GM18951 (cell line): ENCODE data around the gene MYDGF.

ENCODE experiments used
- POLR2A ChIP-seq: IDR thresholded peaks from 4 replicates; pipeline ENCODE4 v1.6.1; 2011; ENCODE audit warnings: mild to moderate bottlenecking; ENCODE audit not compliant: insufficient read length, insufficient read depth; ENCODE audit errors: extremely low read depth
- in situ Hi-C: fragments of 300-500 bp; cut with MboI; formaldehyde crosslinking; loops from one replicate; pipeline ENCODE4 v1.12.0; 2022; ENCODE audit warnings: low sequenced_read_pairs, mixed read lengths, inconsistent platforms; ENCODE audit not compliant: unreplicated experiment

The MYDGF gene

DNA sequence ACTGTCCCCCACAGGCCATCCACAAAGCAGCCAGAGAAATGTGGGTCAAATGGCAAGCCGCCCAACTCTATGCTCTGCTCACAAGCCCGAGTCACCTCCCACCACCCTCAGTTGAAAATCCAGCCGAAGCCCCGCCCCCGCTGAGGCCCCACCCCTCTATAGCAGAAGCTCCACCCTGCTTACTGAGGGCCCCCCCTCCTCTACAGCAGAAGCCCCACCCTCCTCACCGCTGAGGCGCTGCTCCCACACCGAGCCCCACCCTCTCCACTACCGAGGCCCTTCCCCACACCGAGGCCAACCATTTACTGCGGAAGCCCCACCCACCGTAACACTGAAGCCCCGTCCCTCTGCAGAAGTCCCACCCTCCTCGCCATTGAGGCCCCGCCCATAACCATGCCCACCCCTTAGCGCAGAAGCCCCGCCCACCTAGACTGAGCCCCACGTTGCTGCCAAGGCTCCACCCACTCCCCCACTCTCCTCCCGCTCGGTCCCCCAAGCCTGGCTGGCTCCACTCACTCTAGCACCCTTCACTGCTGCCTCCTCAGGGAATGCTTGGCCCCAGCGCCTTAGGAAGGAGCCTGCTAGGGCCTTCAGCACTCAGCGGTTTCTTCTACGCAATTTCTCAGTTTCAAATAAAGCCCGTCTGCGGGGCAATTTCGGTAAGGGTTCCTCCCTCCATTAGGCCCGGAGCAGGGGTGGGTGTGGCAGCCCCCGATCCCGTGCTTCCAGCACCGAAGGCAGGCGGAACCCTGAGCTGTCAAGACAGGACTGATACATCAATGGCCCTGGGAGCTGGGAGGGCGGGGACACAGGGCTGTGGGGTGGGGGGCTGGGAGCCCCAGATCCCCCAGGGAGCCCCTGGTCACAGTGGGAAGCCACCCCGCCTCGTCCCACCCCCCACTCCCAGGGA, 9.0 kb upstream of the MYDGF start:
- in situ Hi-C loops, result no loop called here
- TF ChIP-seq POLR2A, result no peak

DNA sequence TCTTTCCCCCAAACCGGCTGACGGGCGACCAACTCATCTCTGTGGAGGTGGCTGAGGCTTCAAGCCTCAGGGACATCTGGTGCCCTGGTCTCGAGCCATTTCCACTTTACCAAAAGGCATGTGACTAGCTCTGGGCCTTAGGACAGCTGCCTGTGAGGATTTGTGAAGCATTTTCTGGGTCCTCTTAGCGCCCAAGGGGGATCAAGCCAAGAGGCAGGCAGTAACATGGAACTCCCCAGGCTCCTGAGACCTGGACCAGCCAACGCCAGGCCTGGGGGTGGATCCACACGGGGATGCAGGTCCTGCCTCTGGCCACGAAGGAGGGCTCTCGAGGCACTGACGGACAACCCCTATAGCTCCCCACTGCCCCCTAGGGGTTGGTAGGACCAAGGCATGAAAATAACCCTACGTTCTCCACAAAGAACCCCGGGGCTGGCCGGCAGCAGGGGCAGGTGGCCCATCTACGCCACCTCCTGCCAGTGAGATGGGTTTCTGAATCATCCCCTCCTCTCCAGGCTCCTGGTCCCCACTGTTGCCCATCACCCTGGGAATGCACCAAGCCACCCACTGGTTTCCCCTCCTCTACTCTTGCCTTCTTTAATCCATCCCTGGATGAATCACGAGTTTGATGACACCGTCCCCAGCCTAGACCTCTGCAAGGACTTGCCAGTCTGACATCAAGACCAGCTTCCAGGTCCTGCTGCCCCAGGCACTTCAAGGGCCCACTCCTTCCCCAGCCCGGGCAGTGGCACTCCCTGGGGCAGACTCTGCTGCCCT, 7.0 kb upstream of the MYDGF start:
- no peak for TF ChIP-seq POLR2A
- in situ Hi-C loops, result no loop called here

DNA sequence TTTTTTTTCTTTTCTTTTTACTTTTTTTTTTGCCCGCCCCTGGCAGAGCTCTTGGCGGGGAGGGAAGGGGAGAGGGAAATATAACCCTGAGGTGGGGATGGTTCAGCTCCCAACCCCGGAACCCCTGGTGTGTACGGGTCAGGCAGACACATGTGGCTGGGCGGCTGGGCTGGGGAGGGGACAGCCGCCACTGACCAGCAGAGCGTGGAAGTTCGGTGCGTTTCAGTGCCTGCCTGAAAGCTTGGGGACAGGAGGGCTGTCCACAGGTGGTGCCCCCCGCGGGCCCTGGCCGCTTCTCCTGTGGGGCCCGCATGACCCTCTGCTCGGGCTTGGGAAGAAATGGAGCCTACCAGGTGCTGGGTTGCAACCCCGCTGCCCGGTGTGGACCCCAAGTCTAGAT, 5.2 kb upstream of the MYDGF start:
- TF ChIP-seq POLR2A, result no peak
- in situ Hi-C loops, result no loop called here

DNA sequence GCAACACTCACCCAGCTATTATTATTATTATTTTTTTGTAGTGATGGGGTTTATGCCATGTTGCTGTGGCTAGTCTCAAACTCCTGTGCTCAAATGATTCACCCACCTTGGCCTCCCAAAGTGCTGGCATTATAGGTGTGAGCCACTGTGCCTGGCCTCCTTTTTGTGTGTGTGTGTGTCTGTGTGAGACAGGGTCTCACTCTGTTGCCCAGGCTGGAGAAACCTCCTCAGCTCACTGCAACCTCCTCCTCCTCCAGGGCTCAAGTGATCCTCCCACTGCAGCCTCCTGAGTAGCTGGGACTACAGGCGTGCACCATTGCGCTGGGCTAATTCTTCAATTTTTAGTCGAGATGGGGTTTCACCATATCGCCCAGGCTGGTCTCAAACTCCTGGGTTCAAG, 3.6 kb upstream of the MYDGF start:
- no peak for TF ChIP-seq POLR2A
- in situ Hi-C loops, result no loop called here

DNA sequence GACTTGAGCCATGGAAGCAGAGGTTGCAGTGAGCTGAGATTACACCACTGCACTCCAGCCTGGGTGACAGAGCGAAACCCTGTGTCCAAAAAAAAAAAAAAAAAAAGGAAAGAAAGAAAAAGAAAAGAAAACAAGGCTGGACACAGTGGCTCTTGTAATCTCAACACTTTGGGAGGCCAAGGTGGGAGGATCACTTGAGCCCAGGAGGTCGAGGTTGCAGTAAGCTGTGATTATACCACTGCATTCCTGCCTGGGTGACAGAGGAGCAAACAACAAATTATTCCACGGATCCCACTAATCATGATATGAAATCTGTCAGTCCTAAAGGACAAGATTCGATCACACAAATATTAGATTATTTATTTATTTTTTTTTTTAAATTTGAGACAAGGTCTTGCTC, 3.1 kb upstream of the MYDGF start:
- no peak for TF ChIP-seq POLR2A
- in situ Hi-C loops, result no loop called here

DNA sequence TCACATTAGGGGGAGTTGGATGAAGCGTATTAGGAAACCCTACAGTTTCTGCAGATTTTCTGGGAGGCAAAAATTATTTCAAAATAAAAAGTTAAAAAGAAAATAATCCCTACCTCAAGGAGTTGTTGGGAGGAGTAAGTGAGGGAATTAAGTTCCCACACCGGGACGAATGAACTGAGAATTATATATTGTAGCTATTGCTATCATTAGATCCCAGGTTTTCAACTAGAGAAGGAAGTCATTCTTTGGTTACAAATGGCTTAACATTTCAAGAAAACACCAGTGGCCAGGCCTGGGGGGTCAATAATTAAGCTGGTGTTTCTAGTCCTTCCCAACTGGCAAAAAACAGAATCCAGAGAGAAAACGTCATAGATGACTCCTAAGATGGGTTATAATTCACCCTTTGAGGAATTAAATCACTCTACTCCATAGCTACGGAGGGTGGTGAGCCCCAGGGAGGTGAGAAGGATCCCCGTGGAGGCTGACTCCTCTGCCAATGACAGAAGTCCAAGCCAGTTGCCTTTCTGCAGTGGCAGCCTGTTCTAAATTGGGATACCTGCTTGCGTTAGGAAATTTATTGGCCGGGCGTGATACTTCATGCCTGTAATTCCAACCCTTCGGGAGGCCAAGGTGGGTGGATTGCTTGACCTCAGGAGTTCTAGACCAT, 1.2 kb upstream of the MYDGF start:
- no peak for TF ChIP-seq POLR2A
- in situ Hi-C loops, result no loop called here

DNA sequence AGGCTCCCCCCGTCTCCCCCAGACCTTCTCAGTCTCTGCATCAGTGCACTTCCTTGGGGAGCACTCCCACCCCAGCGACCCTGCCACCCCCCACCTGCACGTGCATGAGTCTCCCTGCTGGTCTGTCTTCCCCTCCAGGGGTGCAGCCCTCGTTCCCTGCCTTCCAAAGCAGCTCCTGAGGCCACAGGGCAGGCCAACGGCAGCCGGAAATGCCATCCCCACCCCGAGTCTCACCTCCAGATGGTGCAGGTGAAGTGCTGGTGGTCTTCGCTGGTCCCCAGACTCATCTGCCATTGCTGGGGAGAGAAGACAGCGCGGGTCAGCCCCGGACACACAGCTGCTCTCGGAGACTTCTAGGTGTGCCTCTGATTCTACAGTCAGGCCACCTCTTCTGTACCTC, 5.5 kb downstream of the MYDGF start:
- no peak for TF ChIP-seq POLR2A
- in situ Hi-C loops, result no loop called here

DNA sequence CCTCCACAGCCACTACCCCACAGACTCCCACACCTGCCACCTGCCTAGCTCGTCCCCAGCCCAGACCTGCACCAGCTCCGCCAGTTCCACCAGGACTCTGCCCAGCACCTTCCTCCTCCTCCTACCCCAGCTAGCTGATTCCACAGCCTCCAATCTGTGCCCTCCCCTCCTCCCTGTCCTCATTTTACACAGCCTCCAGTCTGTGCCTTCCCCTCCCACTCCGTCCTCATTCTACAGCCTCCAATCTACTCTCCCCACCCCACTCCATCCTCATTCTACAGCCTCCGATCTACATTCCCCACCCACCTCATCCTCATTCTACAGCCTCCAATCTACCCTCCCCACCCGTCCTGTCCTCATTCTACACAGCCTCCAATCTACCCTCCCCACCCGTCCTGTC, 7.3 kb downstream of the MYDGF start:
- TF ChIP-seq POLR2A, result no peak
- in situ Hi-C loops, result no loop called here

DNA sequence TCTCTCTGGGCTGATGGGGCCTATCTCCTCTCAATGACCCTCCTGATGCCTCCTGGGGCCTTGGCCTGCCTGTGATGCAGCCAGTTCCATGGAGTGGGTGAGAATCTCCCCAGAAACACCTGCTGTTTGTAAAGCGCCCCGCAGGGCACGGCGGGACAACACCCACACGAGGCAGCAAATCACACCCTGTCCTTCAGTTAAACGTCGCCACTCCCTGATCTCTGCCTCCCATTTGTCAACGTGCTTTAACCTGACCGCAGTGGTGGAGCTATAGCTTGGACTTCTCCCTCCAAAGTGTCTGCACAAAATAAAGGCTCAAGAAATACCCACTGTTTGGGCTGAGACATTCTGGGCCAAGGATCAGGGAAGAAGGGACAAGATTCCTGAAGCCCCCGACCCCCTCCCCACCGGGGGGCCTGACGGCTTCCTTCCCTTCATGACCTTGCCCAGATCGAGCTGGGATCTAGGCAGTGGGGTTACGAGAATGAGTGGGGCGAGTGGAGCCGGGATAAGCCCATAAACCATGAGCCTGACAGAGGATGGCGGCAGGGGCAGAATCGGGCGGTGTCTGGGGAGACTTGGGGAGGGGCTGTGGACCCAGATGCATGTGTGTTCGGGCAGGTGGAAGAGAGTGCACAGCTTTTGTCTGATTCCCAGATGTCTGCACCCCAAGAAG, 8.0 kb downstream of the MYDGF start:
- in situ Hi-C loops, result no loop called here

DNA sequence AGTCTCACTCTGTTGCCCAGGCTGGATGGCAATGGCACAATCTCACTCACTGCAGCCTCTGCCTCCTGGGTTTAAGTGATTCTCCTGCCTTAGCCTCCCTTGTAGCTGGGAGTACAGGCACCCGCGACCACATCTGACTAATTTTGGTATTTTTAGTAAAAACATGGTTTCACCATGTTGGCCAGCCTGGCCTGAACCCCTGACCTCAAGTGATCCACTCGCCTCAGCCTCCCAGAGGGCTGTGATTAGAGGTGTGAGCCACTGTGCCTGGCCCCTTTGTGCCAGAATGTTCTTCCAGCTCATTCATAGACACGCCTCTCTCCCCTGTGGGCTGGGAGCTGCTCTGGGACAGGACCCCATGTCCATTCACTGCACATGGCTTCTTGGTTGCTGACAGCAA, 9.1 kb downstream of the MYDGF start:
- in situ Hi-C loops, result no loop called here

More for the DNA sequence above, 8.0 kb downstream of the MYDGF start:
- no peak for TF ChIP-seq POLR2A

DNA sequence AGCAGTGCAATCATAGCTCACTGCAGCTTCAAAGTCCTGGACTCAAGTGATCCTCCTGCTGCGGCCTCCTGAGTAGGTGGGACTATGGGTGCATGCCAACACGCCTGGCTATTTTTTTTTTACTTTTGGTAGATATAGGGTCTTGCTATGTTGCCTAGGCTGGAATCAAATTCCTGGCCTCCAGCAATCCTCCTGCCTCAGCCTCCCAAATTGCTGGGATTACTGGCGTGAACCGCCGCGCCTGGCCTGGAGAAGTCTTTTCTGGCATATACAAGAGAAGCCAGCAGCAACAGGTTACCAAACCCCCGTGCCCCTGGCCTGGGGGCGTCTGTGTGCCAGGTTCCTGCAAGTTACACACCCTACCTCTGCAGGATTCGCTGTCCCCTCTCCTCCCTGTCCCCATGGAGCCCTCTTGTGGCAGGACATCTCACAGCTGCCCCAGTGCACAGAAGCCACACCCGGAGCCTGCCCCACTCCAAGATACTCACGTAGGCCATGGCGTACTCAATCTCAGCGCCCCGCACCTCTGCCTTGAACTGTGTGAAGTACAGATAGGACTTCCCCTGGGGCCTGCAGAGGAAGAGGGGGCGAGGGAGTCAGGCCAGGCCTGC, 9.9 kb downstream of the MYDGF start:
- no peak for TF ChIP-seq POLR2A
- in situ Hi-C loops, result no loop called here

More for the DNA sequence above, 9.1 kb downstream of the MYDGF start:
- no peak for TF ChIP-seq POLR2A

DNA sequence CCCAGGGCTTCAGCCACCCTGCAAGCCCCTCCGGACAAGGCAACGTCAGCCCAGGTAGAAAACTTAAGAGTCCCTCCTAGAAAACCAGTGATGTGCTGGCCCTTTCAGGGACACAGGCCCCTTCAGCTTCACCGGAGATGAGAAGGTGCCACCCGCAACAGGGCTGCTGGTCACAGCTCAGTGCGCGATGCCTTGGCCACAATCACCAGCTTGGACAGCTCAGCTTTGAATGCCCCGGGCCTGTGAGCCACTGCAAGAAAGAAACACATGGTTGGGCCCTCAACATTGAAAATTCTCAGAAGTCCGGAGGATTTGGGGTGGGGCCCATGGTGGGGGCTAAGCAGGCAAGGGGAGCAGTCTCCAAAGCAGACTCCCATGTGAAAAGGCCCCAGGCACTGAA, 12.3 kb downstream of the MYDGF start:
- in situ Hi-C loops, result no loop called here
- TF ChIP-seq POLR2A, result no peak
